Spleen (tissue), 7 donors: Measurements from ENCODE around the gene CHMP5.

ENCODE experiments used
- POLR2A ChIP-seq, 3 donors: fragments of 450-650 bp; IDR thresholded peaks; one replicate each; pipeline ENCODE4 v1.5.1; 2017; ENCODE audit warnings: antibody characterized with exemption in 3 of 3, mild to moderate bottlenecking in 1 of 3
- TF ChIP-seq, protein P1 (sequence below), 11 experiments: fragments of 200-600 bp in 7 of 11; fragments of 450-650 bp in 4 of 11; sonication (generic) in 4 of 11; IDR thresholded peaks in 8 of 11; conservative IDR thresholded peaks in 3 of 11; 1 replicate in 7 of 11; 2 replicates in 4 of 11; pipeline versions ENCODE4 v1.4.0 to v1.8.0; 2016 to 2021; ENCODE audit warnings: antibody characterized with exemption in 11 of 11, inconsistent platforms in 4 of 11, mild to moderate bottlenecking in 1 of 11
- donor health status: DM: no; HTN: no; CAD: no; lungs with moderate emphysema.
- donor health status: DM: no; HTN: no; CAD: no.
- donor health status: DM: no; HTN: no; CAD: no.

DNA sequence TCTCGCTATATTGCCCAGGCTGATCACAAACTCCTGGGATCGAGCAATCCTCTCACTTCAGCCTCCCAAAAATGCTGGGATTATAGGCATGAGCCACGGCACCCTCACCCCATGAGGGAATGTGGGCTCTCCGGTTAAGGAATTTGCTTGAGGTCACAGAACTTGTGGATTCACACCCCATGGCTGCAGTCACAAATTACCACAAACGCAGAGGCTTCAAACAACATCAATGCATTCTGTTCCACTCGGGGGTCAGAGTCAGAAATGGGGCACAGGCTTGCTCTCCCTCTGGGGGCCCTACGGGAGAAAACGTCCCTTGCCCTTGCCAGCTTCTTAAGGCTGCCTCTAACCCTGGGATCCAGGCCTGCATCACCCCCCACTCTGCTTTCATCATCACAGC, 37.1 kb upstream of the CHMP5 start:
- TF ChIP-seq POLR2A (IDR thresholded peaks at IDR 0.05): no peak
- TF ChIP-seq, protein P1, sequence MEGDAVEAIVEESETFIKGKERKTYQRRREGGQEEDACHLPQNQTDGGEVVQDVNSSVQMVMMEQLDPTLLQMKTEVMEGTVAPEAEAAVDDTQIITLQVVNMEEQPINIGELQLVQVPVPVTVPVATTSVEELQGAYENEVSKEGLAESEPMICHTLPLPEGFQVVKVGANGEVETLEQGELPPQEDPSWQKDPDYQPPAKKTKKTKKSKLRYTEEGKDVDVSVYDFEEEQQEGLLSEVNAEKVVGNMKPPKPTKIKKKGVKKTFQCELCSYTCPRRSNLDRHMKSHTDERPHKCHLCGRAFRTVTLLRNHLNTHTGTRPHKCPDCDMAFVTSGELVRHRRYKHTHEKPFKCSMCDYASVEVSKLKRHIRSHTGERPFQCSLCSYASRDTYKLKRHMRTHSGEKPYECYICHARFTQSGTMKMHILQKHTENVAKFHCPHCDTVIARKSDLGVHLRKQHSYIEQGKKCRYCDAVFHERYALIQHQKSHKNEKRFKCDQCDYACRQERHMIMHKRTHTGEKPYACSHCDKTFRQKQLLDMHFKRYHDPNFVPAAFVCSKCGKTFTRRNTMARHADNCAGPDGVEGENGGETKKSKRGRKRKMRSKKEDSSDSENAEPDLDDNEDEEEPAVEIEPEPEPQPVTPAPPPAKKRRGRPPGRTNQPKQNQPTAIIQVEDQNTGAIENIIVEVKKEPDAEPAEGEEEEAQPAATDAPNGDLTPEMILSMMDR (IDR thresholded peaks at IDR 0.05 in 8 of 11, conservative IDR thresholded peaks at IDR 0.05 in 3 of 11): no peak
